Endodermal cell (in vitro differentiated cells): ENCODE results near the gene NACC2. TPM values are rescaled to one million over a fixed set of nuclear protein-coding genes. Genes with fewer than 3 reads are reported as not detected.

Experiments
- DNase-seq: peaks from one replicate; pipeline ENCODE4 v3.0.0-alpha.2; 2017
- H3K27ac ChIP-seq: 2 replicates; pipeline ENCODE4 v1.5.1; 2013; ENCODE audit warnings: mild to moderate bottlenecking, low read depth, low read length, moderate library complexity
- H3K27me3 ChIP-seq: 2 replicates; pipeline ENCODE4 v1.6.1; 2013; ENCODE audit warnings: mild to moderate bottlenecking, low read length, moderate library complexity; ENCODE audit not compliant: insufficient read depth, control insufficient read depth, poor library complexity, severe bottlenecking
- H3K36me3 ChIP-seq: 2 replicates; pipeline ENCODE4 v1.7.0; 2013; ENCODE audit warnings: mild to moderate bottlenecking, low read length, moderate library complexity; ENCODE audit not compliant: control insufficient read depth, insufficient read depth
- H3K4me1 ChIP-seq: one replicate; pipeline ENCODE4 v1.7.0; 2013; ENCODE audit warnings: low read length; ENCODE audit not compliant: control insufficient read depth, insufficient read depth
- H3K4me3 ChIP-seq: 2 replicates; pipeline ENCODE4 v1.5.1; 2013; ENCODE audit warnings: mild to moderate bottlenecking, low read length, moderate library complexity
- H3K9ac ChIP-seq: 2 replicates; pipeline ENCODE4 v1.6.1; 2013; ENCODE audit warnings: mild to moderate bottlenecking, low read length, moderate library complexity; ENCODE audit not compliant: poor library complexity, severe bottlenecking; ENCODE audit errors: extremely low read depth
- H3K9me3 ChIP-seq: 2 replicates; pipeline ENCODE4 v1.6.1; 2013; ENCODE audit warnings: mild to moderate bottlenecking, low read length, moderate library complexity; ENCODE audit not compliant: control insufficient read depth
- H3K27ac Mint-ChIP-seq: 2 replicates; pipeline ENCODE4 v1.8.0; 2020; ENCODE audit warnings: mixed read lengths
- H3K27me3 Mint-ChIP-seq: 2 replicates; pipeline ENCODE4 v1.8.0; 2021; ENCODE audit warnings: mild to moderate bottlenecking, mixed read lengths; ENCODE audit not compliant: insufficient read depth
- H3K36me3 Mint-ChIP-seq: 2 replicates; pipeline ENCODE4 v1.8.0; 2020; ENCODE audit warnings: low read depth, mixed read lengths
- H3K4me1 Mint-ChIP-seq: 2 replicates; pipeline ENCODE4 v1.8.0; 2020; ENCODE audit warnings: mixed read lengths
- H3K4me3 Mint-ChIP-seq: 2 replicates; pipeline ENCODE4 v1.8.0; 2020; ENCODE audit warnings: mild to moderate bottlenecking, moderate library complexity, mixed read lengths
- H3K9me3 Mint-ChIP-seq: 2 replicates; pipeline ENCODE4 v1.8.0; 2020; ENCODE audit warnings: mild to moderate bottlenecking, mixed read lengths
- CTCF ChIP-seq: fragments of 200-600 bp; sonication (generic); conservative IDR thresholded peaks from 2 replicates; pipeline ENCODE4 v1.5.0; 2021; ENCODE audit warnings: antibody characterized with exemption, mild to moderate bottlenecking
- WGBS, 2 experiments: methylation state at CpG; one replicate each; pipeline versions ENCODE4 v1.1.5 to v1.1.7; 2013; ENCODE audit warnings: missing lambda C conversion rate in 2 of 2, mixed read lengths in 1 of 2; ENCODE audit not compliant: insufficient coverage in 1 of 2, insufficient read length in 1 of 2; 5-methylcytosine and 5-hydroxymethylcytosine counted together
- total RNA-seq, 2 donors: library from RNA; stranded (reverse); fragmentation: NEBNext Ultra II Directional in 1 of 2; extraction: Animal tissue kit (Norgen Biotek cat#: 25700) in 1 of 2; gene quantifications; 2 replicates in 1 of 2; 3 replicates in 1 of 2; pipeline ENCODE4 v1.2.1, GENCODE V29; 2021

NACC2 gene
- total RNA-seq, 2 donors from 2014 or later, result 12.4 to 16.7 TPM

- peaks cover 10% of the 10 kb centered on the region for H3K4me1 Mint-ChIP-seq
- no peak for TF ChIP-seq CTCF
- Histone ChIP-seq H3K4me1 (peaks cover 6% of the 10 kb centered on the region), H3K27ac (no peak overlapping the region), H3K36me3 (no peaks in the 10 kb centered on the region), H3K9ac (no peak overlapping the region), H3K27me3 (peaks cover 25% of the 10 kb centered on the region), H3K9me3 (no peaks in the 10 kb centered on the region), H3K4me3 (no peak overlapping the region)
- peaks cover 11% of the 10 kb centered on the region for H3K27me3 Mint-ChIP-seq
- 91 to 95% methylated on average over 40 to 65 of the region's 65 CpGs for WGBS, 2 experiments
- H3K9me3 Mint-ChIP-seq, result no peaks in the 10 kb centered on the region
- DNase-seq, result peak; percentile 45
- H3K27ac Mint-ChIP-seq, result no peak overlapping the region
- H3K36me3 Mint-ChIP-seq, result peaks cover 2% of the 10 kb centered on the region
- H3K4me3 Mint-ChIP-seq, result peak overlapping the region; percentile 54
Observed at GRCh38 chr9:136049491-136050265, 45.4 kb downstream of the NACC2 start.

GRCh38 chr9:136048560-136049411 lies 46.3 kb downstream of the NACC2 start:
- H3K4me1 ChIP-seq, result peaks cover 6% of the 10 kb centered on the region
- no peaks in the 10 kb centered on the region for H3K9me3 Mint-ChIP-seq
- no peak overlapping the region for H3K4me3 Mint-ChIP-seq
- peak; percentile 58 for DNase-seq
- no peak overlapping the region for H3K9ac ChIP-seq
- H3K27me3 ChIP-seq, result peaks cover 25% of the 10 kb centered on the region
- H3K4me1 Mint-ChIP-seq, result peaks cover 10% of the 10 kb centered on the region
- peaks cover 4% of the 10 kb centered on the region for H3K36me3 Mint-ChIP-seq
- no peak for TF ChIP-seq CTCF
- peaks cover 11% of the 10 kb centered on the region for H3K27me3 Mint-ChIP-seq
- no peak overlapping the region for H3K27ac Mint-ChIP-seq
- H3K9me3 ChIP-seq, result no peaks in the 10 kb centered on the region
- 90 to 92% methylated on average over 25 to 30 of the region's 30 CpGs for WGBS, 2 experiments
- no peak overlapping the region for H3K4me3 ChIP-seq
- H3K27ac ChIP-seq, result no peak overlapping the region
- H3K36me3 ChIP-seq, result no peaks in the 10 kb centered on the region

GRCh38 chr9:136047775-136048559 lies 47.1 kb downstream of the NACC2 start:
- Histone ChIP-seq H3K4me3 (no peak overlapping the region), H3K36me3 (no peaks in the 10 kb centered on the region), H3K9ac (no peak overlapping the region), H3K27ac (no peak overlapping the region), H3K9me3 (no peaks in the 10 kb centered on the region), H3K27me3 (peaks cover 22% of the 10 kb centered on the region), H3K4me1 (peaks cover 6% of the 10 kb centered on the region)
- DNase-seq, result peak; percentile 41
- WGBS, 2 experiments, result 83 to 86% methylated on average over 17 to 21 of the region's 21 CpGs
- Mint-ChIP-seq H3K27me3 (peaks cover 7% of the 10 kb centered on the region), H3K36me3 (peaks cover 5% of the 10 kb centered on the region), H3K4me3 (no peak overlapping the region), H3K9me3 (no peaks in the 10 kb centered on the region), H3K4me1 (peaks cover 6% of the 10 kb centered on the region), H3K27ac (no peak overlapping the region)
- no peak for TF ChIP-seq CTCF
